Measurements from ENCODE around the gene UBE2D4.
A peak's percentile ranks its signal among the peaks of the same experiment; 100 is the strongest.

- TF ChIP-seq CTCF (IDR thresholded peaks at IDR 0.05 in 8 of 11, conservative IDR thresholded peaks at IDR 0.05 in 3 of 11) = peak in 2 of 11 experiments; percentile 11 to 38
- TF ChIP-seq POLR2AphosphoS5 (IDR thresholded peaks at IDR 0.05) = no peak
- no peak for TF ChIP-seq POLR2A (IDR thresholded peaks at IDR 0.05)
Measured at GRCh38 chr7:43926798-43927123, 525 bp downstream of the UBE2D4 start.
